ENCODE measurements around the gene GABRA1.

- no peak for TF ChIP-seq EP300 (IDR thresholded peaks at IDR 0.05)
- TF ChIP-seq CTCF (IDR thresholded peaks at IDR 0.05), result no peak
Observed at GRCh38 chr5:161946911-161947310, 99.0 kb downstream of the GABRA1 start.
